Stimulated activated CD4-positive, alpha-beta T cell treated with anti-CD3 and anti-CD28 coated beads, Interleukin-1b, Interleukin-23, amount 100 ng/mL, for 48 hours (primary cell): ENCODE results near the gene PIP4K2C.

Source experiments
- DNase-seq: peaks from one replicate; pipeline ENCODE4 v3.0.0-alpha.2; 2020

PIP4K2C gene

DNA sequence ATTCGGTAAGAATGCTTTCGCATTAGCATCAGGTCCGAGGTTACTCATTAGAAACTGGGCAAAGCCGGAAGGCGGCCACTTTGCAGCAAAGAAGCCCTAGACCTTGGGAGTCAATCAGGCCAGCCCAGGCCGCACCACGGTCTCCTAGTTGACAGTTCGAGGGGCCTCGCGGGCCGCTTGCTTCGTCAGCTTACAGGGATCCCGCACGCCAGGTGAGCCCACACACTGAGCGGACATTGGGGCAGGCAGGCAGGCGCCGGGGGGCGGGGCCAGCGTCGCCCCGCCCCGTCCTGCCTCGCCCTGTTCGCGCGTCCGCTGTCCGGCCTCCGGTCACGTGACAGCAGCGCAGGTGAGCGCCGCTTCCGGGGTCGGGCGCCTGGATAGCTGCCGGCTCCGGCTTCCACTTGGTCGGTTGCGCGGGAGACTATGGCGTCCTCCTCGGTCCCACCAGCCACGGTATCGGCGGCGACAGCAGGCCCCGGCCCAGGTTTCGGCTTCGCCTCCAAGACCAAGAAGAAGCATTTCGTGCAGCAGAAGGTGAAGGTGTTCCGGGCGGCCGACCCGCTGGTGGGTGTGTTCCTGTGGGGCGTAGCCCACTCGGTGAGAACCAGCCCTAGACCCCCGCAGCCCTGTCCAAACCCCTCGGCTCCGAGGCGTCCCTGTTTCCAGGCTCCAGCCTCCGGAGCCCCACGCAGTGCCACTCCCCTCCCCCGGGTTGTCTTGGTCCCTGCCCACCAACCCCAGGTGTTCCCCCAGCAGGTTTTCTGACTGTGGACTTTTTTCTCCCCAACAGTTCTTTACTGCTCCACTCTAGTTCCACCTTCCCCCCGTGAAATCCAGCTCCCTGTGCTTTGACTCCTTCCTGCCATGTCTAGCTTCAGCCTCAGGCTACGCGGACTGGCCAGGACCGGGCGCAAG is at the start of gene PIP4K2C:
TSS of gene PIP4K2C (plus strand) at position 329 of the 918 bp plus-strand sequence. CDS start at position 427, 98 bp downstream.
- DNase-seq, result peak; percentile 77

DNA sequence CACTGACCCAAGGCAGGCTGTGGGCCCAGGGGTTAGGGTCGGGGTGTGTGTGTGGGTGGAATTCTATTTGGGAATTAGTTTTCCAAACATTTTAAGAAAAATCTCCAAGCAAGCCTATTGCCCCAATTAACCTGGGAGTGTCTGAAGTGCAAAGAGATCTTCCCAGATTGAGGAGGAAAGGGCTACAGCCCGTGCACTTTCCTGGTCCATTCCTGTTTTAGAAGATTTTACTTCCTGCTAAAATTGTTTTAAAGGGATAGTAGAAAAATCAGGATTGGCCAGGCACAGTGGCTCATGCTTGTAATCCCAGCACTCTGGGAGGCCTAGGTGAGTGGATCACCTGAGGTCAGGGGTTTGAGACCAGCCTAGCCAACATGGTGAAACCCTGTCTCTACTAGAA is 49.3 kb upstream of the PIP4K2C start:
- no peak for DNase-seq

DNA sequence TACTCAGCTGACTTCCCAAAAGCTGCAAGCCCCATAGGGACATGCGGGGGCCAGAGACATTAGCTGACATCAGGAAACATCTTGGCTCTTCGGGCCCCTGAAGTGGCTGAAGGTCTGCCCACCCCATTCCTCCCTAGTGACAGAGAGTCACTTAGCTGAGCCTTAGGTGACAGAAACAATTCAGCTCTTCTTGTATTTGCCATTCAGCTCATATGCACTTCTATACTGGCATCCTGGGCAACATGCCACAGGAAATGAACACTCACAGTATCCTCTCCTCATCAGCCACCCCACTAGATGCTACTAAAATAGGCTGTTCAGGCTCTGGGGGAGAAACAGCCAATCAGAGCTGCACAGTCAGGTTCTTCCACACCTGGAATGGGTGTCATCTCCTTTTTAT is 47.4 kb upstream of the PIP4K2C start:
- DNase-seq, result no peak

DNA sequence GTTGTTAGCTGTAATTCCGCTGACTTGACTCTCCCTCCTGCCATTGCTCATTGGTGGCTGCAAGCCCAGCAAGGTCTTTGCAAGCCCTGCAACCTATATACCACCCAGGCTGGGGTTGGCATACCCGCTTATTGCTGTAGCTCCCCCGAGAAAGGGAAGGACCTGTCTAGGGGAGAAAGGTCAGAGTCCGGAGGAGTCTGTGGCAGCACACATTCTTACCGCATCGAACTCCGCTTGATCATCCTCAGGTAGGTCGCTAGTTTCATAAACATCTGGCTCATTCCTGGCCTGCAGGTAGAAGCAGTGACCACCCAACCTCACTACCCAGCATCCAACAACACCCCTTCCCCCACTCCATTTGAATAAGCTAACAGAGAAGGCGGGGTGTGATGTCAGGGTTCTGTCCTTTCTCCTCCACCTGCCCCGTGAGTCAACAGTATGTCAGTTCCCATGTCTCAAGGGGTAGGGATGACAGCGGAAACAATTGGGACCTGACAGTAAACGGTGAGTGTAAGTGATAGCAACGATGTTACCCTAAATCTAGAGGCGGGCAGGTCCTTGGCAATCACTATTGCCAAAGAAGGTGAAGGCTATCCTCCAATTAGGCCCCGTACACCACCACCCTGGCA is 45.1 kb upstream of the PIP4K2C start:
- DNase-seq, result peak; percentile 41

DNA sequence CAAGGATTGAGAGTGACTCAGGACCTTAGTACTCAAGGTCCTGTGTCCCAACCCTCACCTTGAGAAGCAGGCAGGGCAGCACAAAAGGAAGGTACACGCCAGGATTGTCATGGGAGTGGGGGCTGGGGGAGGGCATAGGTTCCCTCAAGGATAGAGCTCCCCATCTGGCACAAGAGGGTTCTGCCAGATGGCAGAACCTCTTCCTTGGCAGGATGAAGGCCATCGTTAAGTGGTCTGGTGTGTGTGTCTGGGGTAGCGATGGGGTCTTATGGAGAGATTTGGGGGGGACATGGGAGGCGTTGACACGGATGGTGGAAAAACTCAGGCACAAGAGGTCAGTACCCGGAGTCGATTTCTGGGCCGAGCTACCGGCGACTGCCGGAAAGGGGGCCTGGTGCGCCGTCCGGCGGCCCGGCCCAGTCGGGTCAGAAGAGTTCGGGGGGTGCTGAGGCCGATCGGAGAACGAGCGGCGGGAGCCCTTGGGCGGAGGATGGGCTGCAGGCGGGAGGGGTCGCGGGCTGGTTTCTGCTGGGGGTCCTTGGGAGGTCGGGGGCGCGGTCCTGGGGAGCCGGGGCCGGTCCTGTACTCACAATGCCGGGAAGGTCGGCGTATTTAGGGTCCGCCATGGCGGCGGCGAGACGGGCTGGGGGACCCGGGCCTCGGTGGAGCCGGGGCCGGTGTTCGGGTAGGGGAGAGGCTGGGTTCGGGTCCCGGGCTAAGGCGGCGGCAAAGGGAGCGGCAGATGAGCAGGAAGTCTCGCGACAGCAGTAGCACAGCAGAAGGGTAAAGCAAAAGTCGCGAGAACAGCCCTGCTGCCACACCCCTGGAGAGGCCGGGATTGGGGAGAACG is 44.3 kb upstream of the PIP4K2C start, which contains the start of gene DCTN2:
TSS of gene DCTN2 (minus strand) at position 755 of the 850 bp plus-strand sequence. CDS start at position 626, 129 bp downstream.
- DNase-seq, result peak; percentile 97

DNA sequence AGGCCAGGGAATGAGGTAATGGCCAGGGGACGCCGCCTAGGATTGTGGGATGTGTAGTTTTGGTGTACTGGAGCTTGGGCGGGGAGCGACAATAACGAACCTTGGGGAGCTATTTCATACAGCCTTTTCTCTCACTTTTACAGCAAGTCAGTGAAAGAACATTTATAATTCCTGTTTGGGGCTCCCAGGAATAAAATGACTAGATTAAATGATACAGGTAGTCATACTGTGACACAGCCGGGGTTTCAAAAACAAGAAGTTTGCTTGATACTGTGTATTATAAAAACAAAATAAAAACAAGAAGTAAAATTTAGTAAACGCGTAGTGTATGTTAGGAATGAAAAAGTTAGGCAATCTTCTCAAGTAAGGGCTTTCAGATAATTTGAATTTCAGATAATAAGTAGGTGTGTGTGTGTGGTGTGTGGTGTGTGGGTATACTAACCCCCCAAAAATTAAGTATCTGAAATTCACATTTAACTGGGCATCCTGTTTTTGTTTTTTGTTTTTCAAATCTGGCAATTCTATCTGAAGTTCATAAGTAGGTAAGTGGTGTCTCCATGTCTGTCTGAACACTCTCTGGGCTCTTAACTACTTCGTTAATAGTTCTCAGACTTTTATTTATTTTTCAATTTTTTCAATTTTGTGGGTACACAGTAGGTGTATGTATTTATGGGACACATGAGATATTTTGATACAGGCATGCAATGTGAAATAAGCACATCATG is 43.5 kb upstream of the PIP4K2C start:
- no peak for DNase-seq

DNA sequence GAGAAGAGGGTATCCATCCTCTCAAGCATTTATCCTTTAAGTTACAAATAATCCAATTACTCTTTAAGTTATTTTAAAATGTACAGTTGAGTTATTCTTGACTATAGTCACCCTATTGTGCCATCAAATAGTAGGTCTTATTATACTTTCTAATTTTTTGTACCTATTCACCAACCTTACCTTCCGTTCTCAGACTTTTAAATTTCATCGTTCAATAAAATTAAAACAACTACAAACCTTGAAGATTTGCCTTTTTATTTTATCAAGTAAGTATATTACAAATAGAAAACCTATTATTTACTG is 43.0 kb upstream of the PIP4K2C start:
- DNase-seq, result no peak

DNA sequence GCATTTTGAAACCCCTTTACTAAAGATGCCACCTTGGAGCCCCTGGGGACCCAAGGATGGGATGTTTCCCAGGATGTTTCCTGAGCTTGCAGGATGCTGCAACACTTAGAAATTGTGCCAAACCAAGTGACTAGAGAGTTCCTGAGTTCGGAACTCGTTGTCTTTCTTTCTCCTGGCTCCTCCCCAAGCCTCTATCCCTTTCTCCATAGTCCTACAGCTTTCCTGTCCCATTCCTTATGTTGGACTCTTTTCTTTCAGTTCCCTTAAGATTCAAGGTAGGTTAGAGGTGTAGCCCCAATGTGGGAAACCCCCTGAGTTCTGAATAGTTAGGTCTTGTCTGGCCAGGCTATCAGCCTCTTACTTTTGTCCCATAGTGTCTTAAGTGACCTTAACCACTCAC is 42.5 kb upstream of the PIP4K2C start:
- DNase-seq, result no peak

DNA sequence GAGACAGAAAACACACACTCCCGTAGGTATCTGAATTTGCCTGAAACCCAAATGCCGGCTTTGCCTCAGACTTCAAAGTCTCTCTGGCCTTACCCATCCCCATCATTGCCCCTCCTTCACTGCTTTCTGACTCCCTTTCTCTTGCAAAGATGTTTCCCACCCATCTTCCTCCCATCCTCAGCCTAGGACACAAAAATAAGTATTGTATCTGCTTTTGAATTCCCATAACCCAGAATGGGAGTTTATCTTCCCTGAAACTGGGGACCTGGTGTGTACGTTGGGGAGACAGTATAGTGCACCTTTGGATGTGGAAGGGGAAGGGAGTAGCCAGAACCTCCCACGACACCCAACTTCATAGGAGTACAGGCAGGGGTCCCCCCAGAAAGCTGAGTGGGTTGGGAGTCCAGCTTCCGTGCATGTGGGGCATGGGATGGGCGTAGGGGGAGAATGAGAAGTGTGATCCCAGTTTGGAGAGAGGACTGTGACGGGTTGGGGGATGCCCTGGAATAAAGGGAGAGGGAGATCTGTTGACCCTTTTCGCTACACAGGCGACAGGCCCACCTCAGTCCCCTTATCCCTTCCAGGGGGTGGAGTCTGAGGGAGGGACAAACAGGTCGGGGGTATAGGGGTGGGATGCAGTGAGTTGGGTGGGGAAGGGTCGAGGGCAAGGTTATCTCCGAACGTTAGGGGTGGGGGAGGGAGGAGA is 41.6 kb upstream of the PIP4K2C start:
- no peak for DNase-seq

DNA sequence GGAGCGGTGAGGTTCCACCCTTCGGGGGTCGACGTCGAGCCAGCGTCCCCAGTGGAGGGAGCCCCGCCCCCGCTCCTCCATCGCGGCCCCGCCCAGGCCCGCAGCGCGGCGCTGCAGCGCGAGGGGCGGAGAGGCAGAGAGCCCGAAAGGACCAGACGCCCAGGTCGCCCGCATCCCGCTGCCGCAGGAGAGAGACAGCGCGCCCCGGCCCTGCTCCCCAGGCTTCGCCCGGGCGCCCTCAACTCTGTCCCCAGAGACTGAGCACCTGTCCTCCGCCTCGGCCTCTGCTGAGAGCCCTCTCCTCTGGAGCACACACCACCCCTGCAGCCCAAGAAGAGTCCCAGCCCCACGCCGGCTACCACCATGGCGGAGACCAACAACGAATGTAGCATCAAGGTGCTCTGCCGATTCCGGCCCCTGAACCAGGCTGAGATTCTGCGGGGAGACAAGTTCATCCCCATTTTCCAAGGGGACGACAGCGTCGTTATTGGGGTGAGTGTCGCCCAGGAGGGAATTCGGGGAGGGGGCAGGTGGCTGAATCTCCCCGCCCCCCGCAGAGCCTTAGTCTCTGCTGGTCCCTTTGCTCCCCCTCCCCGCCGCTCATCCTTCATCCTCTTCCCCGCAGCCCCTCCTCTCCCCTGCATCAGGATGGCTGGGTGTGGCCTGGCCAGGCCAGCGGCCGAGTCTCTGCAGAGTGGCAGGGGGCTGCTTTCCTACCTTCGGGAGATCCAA is 40.9 kb upstream of the PIP4K2C start, which contains the start of gene KIF5A:
TSS of gene KIF5A (plus strand) at position 136 of the 732 bp plus-strand sequence. CDS start at position 364, 228 bp downstream.
- peak; percentile 50 for DNase-seq

DNA sequence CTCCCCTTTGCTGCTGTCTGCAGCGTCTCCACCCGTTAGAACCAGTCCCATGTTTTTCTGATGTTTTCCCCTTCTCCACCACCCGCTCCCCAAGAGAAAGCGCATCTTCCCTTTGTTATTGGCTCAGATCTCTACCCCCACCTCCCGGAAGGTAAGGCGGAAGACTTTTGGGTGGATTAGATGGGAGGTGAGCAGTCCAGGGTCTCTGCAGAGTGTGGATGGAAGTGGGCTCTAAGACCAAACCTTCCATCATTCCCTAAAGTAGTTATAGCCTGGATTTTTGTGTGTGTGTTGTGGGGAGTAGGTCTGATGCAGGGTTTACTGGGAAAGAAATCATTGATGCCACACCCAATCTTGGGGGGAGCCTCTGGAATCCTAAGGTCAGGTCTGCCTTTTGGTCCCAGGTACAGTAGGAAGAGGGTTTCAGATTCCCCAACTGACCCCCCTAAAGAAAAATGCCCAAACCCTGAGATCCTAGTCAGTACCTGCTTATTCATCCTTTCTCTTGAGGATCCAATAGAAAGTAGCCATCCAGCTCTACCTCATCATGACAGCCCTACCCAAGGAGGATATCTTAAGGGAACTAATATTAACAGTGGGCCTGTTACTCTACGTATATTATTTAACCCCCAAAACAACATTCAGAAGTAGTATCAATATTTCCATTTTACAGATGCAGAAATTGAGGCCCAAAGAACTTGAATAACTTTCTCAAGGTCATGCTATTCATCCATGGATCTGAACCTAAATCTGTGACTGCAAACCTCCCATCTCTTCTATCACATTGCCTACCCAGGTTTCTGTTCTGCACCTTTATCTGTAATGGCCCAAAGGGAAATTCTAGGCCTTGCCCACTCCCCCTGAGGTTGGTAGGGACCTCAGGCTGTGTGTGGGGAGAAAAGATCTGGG is 40.1 kb upstream of the PIP4K2C start:
- no peak for DNase-seq

DNA sequence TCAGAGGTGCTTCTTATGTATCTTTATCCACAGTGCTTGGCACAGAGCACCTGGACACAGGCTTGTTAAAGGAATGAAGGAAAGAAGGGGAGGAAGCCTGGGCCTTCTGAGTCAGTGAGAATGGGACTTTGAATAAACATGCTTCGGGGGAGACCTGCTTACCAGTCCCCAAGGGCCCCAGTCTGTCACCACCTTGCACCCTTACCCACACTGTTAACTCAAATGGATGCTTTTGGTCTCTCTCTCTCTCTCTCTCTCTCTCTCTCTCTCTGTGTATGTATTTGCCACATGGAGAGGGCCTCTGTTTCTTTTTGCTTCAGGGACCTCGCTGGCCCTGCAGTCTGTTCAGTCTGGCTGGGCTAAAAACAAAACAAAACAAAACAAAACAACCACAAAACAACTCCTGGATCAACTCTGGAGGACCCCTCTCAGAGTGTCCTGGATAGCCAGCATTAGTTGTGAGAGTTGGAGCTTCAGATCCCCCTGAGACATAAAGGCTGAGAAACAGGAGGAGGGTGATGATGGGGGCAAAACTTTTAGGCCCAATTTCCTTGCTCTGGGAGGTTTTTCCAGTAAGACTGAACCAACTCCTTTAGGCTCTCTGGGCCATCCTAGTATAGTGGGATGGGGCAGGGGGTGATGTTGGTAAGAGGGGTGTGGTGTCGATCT is 39.2 kb upstream of the PIP4K2C start:
- no peak for DNase-seq

DNA sequence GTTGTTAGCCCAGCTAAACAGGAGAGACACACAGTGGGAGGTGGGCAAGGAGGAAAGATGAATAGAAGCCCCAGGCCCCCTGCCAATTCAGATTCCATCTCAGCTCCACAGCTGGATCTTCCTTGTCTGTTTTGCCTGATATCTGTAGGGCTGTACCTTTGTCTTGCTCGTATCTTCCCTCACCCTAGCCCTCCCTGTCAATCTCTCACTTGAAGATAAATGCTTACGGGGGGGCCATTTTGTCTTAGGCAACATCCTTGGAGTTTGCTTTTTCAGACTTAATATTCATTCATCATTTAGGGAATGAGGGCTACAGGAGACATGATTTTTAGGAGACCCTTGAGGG is 38.7 kb upstream of the PIP4K2C start:
- no peak for DNase-seq

DNA sequence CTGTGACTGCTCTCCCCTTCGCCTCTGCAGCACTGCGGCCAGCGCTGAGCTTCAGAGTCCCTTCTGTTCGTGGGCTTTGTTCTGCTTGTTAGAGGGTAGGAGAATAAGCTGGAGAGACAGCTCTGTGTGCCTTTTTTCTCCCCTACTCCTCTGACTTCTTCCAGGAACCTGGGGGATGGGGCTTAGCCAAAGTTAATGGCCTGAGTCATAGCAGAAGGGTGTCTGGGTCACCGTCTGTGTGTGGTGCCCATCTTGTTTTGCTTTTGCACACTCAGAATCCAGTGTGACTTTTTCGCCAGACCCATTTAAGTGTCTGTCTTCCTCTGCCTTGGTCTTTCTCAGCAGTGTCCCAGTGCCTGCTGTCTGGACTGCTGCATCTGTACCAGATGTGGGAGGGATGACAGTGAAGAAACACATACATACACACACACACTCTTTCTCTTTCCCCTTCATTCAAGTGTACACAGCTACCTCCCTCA is 38.1 kb upstream of the PIP4K2C start:
- DNase-seq, result no peak

DNA sequence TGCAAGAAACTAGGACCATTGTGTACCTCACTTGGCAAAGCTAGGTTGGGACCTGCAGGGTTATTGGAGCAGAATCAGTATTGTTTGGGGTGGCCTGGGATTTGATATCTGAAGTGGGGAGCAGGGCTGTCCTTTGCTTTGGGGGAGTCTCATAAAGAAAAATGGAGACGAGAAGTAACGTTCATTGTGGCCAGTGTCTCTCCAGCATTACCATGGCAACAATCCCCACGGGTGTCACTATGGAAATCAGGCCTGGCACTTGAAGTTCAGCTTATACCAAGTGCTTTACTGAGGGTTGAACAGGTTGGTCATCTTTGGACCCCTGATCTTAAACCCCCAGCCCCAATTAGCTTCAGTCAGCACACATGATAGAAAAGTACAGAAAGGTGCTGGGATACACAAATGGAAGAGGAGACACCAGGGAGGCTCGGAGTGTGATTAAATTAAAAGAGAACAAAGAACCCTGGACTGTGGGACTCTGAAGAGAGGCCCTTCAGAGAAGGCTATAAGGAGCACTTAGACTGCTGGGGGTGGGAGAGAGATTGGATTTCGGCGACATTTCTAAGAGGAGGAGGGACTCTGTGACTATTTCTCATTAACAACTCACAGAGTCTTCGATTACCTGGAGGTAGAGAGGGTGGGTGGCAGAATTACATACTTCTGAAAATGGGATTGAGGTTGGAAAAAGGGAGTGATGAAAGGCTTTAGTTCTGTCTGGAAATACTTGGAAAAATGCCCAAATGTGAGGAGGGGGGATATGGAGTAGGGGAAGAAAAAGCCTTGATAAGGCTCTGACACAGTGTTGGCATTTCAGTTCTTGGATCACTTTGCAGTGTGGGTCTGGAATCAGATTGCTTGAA is 37.4 kb upstream of the PIP4K2C start:
- no peak for DNase-seq

DNA sequence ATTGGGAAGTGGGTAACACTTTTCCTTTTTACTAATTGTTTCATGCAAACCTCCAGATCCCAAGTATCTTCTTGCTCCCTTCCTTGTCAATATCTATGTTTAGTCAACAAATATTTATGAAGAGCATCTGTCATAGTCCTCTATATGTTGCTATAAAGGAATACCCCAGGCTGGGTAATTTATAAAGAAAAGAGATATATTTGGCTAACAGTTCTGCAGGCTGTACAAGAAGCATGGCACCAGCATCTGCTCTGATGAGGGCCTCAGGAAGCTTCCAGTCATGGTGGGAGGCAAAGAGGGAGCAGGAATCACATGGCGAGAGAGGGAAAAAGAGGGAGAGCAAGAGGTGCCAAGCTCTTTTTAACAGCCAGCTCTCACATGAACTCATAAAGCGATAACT is 36.5 kb upstream of the PIP4K2C start:
- DNase-seq, result no peak

DNA sequence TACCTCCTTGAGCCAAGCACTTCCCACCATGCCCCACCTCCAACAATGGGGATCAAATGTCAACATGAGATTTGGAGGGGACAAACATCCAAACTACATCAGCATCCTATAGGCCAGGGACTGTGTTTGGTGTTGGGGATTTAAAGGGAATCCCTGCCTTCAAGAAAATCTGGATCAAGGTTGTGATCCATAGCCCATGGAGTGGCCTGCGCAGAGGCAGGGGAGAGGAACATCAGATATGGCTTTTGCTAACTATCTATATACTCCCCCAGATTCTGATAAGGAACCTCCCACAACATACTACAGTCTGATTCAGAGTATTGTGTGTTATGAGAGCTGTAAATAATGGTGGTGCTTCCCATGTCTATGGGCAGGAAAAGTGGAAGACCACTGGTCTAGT is 36.1 kb upstream of the PIP4K2C start:
- no peak for DNase-seq

DNA sequence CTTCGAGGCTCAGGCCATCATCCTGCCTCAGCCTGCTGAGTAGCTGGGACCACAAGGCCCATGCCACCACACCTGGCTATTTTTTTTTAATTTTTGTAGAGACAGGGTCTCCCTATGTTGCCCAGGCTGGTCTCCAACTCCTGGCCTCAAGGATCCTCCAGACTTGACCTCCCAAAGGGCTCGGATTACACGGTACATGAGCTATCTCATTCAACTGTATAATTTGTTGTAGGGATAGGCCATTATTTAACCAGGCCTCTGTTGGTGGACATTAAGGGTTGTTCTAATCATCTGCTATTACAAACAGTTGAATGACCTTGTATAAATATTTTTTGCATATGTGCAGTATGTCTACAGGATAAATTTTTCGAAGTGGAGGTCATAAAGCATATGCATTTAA is 32.1 kb upstream of the PIP4K2C start:
- DNase-seq, result no peak
